IPS DF 4.7 (cell line): Measurements from ENCODE around the gene MTMR12.
"Not testable (repeated sequence)": the region's sequence is repeated elsewhere in the genome, so short reads cannot be mapped to it uniquely, and the experiment has no call there.

Experiments
- DNase-seq: peaks from one replicate; pipeline ENCODE4 v3.0.0-alpha.2; 2013; ENCODE audit warnings: low spot score; ENCODE audit errors: extremely low read depth

Gene MTMR12

GRCh38 chr5:32299059-32299677 is 13.6 kb downstream of the MTMR12 start:
- DNase-seq: no peak

- DNase-seq: no peak
Observed at GRCh38 chr5:32298059-32298415, 14.7 kb downstream of the MTMR12 start.

GRCh38 chr5:32297181-32298058 is 15.3 kb downstream of the MTMR12 start:
- DNase-seq: no peak

GRCh38 chr5:32295966-32296772 is 16.6 kb downstream of the MTMR12 start:
- not testable (repeated sequence) for DNase-seq

- DNase-seq: no peak
Observed at GRCh38 chr5:32291591-32291990, 21.1 kb downstream of the MTMR12 start.

GRCh38 chr5:32290922-32291321 is 21.8 kb downstream of the MTMR12 start:
- no peak for DNase-seq

GRCh38 chr5:32290501-32290900 is 22.2 kb downstream of the MTMR12 start:
- not testable (repeated sequence) for DNase-seq

- not testable (repeated sequence) for DNase-seq
Observed at GRCh38 chr5:32289986-32290385, 22.8 kb downstream of the MTMR12 start.

- DNase-seq: not testable (repeated sequence)
Observed at GRCh38 chr5:32288135-32288534, 24.6 kb downstream of the MTMR12 start.

- not testable (repeated sequence) for DNase-seq
Observed at GRCh38 chr5:32287525-32287924, 25.2 kb downstream of the MTMR12 start.

- DNase-seq: no peak
Observed at GRCh38 chr5:32285510-32286138, 27.1 kb downstream of the MTMR12 start.

GRCh38 chr5:32283539-32284377 is 29.0 kb downstream of the MTMR12 start:
- DNase-seq: no peak

- DNase-seq: no peak
Observed at GRCh38 chr5:32283061-32283460, 29.7 kb downstream of the MTMR12 start.

GRCh38 chr5:32282633-32283032 is 30.1 kb downstream of the MTMR12 start:
- no peak for DNase-seq

- not testable (repeated sequence) for DNase-seq
Observed at GRCh38 chr5:32281378-32282133, 31.2 kb downstream of the MTMR12 start.

GRCh38 chr5:32280656-32281081 is 32.1 kb downstream of the MTMR12 start:
- no peak for DNase-seq

- DNase-seq: no peak
Observed at GRCh38 chr5:32279786-32280185, 33.0 kb downstream of the MTMR12 start.

- no peak for DNase-seq
Observed at GRCh38 chr5:32279223-32279622, 33.5 kb downstream of the MTMR12 start.

- no peak for DNase-seq
Observed at GRCh38 chr5:32278406-32278805, 34.3 kb downstream of the MTMR12 start.

GRCh38 chr5:32277798-32278197 is 34.9 kb downstream of the MTMR12 start:
- DNase-seq: no peak
